ENCODE data around the gene CCNE1. TPM values are rescaled to one million over a fixed set of nuclear protein-coding genes. Genes with fewer than 3 reads are reported as not detected.

Gene CCNE1
- total RNA-seq, 3 donors from 2014 or later (not counting 1 experiment from before 2014, with no cell fraction given) = 2.6 to 6.7 (median 2.9) TPM

DNA sequence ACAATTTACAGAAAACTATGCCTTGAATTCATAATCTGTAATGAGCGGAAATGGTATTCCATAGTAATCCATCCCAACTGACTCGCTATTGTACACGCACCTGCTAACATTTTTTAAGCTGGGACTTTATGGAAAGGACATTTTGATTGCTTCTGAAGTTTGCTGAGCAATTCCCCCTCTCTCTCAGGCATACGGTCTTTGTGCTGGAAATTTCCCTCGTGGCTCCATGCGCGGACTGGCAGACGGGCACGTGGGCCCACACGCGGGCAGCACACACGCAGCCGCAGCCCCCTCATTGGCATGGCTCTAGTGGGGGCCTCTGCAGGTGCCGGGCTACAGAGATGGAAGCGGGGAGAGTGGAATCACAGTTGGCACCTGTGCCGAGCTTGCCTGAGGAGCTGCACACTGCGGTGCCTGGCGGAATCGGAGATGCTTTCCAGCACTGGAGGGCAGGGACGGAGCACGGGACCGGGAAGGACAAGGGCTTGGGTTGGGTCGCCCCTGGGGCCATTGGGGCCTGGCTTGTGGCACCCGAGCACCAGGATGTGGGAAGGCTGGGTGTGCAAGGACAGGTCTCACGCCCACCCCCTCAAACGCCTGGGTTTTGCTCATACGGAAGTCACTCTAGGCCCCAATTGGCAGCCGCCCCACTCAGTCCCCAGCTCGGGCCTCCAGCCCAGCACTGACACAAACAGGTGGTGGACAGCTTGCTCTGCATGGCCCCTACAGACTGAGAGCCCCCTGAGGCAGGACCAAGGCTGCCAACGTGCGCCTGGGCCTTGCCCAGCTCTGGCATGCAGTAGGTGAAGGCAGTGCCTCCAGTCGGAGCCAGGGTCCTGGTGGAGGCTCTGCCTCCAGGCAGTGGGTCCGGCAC lies 30.2 kb upstream of the CCNE1 start:
- ATAC-seq (no peak), DNase-seq (no peak)
- H3K4me3 Mint-ChIP-seq = no peak overlapping the region
- Histone ChIP-seq H3K27ac (ENCODE audit: low read length) (no peak overlapping the region), H3K27me3 (ENCODE audit: control insufficient read depth, insufficient read depth, low read length) (no peaks in the 10 kb centered on the region), H3K9me3 (ENCODE audit: control insufficient read depth, insufficient read depth, low read length) (no peaks in the 10 kb centered on the region), H3K36me3 (ENCODE audit: control insufficient read depth, insufficient read depth, low read length) (no peaks in the 10 kb centered on the region), H3K4me3 (ENCODE audit: low read length) (no peak overlapping the region), H3K4me1 (ENCODE audit: control insufficient read depth, insufficient read depth, low read length) (no peaks in the 10 kb centered on the region)
- H3K27ac Mint-ChIP-seq = no peak overlapping the region
- intact Hi-C loops (cut with micrococcal nuclease) = no loop called here
- H3K4me1 Mint-ChIP-seq = peaks cover 0 to 3% of the 10 kb centered on the region in 2 donors
- H3K27me3 Mint-ChIP-seq (ENCODE audit: low read depth in 2 of 2) = no peaks in the 10 kb centered on the region
- 90% methylated on average over 33 of the region's 33 CpGs for WGBS (ENCODE audit: insufficient coverage)
- H3K9me3 Mint-ChIP-seq = no peaks in the 10 kb centered on the region
- no peak for TF ChIP-seq CTCF (IDR thresholded peaks at IDR 0.05)
- no peaks in the 10 kb centered on the region for H3K36me3 Mint-ChIP-seq

DNA sequence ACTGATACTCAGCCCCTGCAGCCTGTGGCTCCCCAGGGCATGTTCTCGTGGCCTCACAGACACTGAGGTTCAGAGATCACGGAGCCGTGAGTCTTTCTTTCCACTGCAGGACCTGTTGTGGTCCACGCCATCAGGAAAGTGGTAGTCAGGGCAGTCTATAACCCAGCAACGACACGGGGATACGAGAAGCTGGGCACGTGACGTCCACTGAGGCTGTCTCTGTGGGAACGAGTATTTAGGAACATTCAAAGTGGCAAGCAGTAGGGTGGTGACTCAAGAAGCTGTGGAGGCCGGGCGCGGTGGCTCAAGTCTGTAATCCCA lies 29.6 kb upstream of the CCNE1 start:
- ATAC-seq (no peak), DNase-seq (no peak)
- TF ChIP-seq CTCF (IDR thresholded peaks at IDR 0.05) = no peak
- 91% methylated on average over 13 of the region's 13 CpGs for WGBS (ENCODE audit: insufficient coverage)
- Mint-ChIP-seq H3K9me3 (no peaks in the 10 kb centered on the region), H3K27me3 (ENCODE audit: low read depth in 2 of 2) (no peaks in the 10 kb centered on the region), H3K4me3 (no peak overlapping the region), H3K36me3 (no peaks in the 10 kb centered on the region), H3K4me1 (peaks cover 0 to 3% of the 10 kb centered on the region in 2 donors), H3K27ac (no peak overlapping the region)
- H3K27me3 ChIP-seq (ENCODE audit: control insufficient read depth, insufficient read depth, low read length) = no peaks in the 10 kb centered on the region
- no peaks in the 10 kb centered on the region for H3K9me3 ChIP-seq (ENCODE audit: control insufficient read depth, insufficient read depth, low read length)
- intact Hi-C loops (cut with micrococcal nuclease) = no loop called here
- no peak overlapping the region for H3K4me3 ChIP-seq (ENCODE audit: low read length)
- H3K4me1 ChIP-seq (ENCODE audit: control insufficient read depth, insufficient read depth, low read length) = no peaks in the 10 kb centered on the region
- H3K27ac ChIP-seq (ENCODE audit: low read length) = no peak overlapping the region
- no peaks in the 10 kb centered on the region for H3K36me3 ChIP-seq (ENCODE audit: control insufficient read depth, insufficient read depth, low read length)

DNA sequence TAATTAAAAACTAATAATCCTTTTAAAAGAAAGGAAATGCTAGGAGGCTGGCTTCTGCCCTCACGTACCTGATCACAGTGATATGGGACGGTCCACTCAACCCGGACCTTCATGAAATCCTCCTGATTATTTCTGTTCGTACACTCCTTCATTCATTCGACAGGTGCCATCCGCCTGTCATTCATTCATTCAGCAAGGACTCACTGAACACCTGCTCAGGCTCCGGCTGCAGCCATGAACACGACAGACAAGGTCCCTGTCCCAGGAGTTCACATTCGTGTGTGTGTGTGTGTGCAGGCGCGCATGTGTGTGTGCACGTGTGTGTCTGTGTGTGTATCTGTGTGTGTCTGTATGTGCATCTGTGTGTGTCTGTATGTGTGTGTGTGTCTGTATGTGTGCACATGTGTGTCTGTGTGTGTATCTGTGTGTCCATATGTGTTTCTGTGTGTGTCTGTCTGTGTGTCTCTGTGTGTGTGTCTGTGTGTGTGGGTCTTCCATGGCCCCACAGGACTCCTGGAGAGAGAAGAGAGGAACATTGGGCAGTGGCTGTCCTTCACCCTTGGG lies 28.1 kb upstream of the CCNE1 start:
- Histone ChIP-seq H3K36me3 (ENCODE audit: control insufficient read depth, insufficient read depth, low read length) (no peaks in the 10 kb centered on the region), H3K27me3 (ENCODE audit: control insufficient read depth, insufficient read depth, low read length) (no peaks in the 10 kb centered on the region), H3K4me1 (ENCODE audit: control insufficient read depth, insufficient read depth, low read length) (no peaks in the 10 kb centered on the region), H3K27ac (ENCODE audit: low read length) (no peak overlapping the region), H3K9me3 (ENCODE audit: control insufficient read depth, insufficient read depth, low read length) (no peaks in the 10 kb centered on the region), H3K4me3 (ENCODE audit: low read length) (no peak overlapping the region)
- 94% methylated on average over 12 of the region's 12 CpGs for WGBS (ENCODE audit: insufficient coverage)
- Mint-ChIP-seq H3K27me3 (ENCODE audit: low read depth in 2 of 2) (no peaks in the 10 kb centered on the region), H3K9me3 (no peaks in the 10 kb centered on the region), H3K4me3 (no peak overlapping the region), H3K4me1 (peaks cover 0 to 3% of the 10 kb centered on the region in 2 donors), H3K36me3 (no peaks in the 10 kb centered on the region), H3K27ac (no peak overlapping the region)
- DNase-seq (no peak), ATAC-seq (no peak)
- intact Hi-C loops (cut with micrococcal nuclease) = no loop called here
- no peak for TF ChIP-seq CTCF (IDR thresholded peaks at IDR 0.05)

Data from natural killer cell (primary cell).